Measurements from ENCODE around the gene BTN1A1.

Gene BTN1A1

DNA sequence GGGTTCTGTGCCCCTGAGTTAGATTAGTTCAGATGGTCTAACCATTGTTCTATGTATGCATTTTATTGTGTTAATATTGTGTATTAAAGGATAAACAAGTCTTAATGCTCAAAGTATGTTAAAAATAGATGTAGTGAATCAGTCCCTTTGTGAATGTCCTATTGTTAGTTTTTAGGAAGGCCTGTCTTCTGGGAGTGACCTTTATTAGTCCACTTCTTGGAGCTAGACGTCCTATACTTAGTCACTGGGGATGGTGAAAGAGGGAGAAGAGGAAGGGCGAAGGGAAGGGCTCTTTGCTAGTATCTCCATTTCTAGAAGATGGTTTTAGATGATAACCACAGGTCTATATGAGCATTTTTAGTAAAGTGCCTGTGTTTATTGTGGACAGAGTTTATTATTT is 25.7 kb downstream of the BTN1A1 start (continued):
- TF ChIP-seq ZNF777 (tag by site-specific recombination; IDR thresholded peaks at IDR 0.05; ENCODE audit: borderline replicate concordance), result no peak
- TF ChIP-seq FEZF1 (tag by site-specific recombination; IDR thresholded peaks at IDR 0.05), result no peak
- no peak for TF ChIP-seq ZNF423 (tag by site-specific recombination; IDR thresholded peaks at IDR 0.05)
- no peak for TF ChIP-seq HOXA7 (CRISPR knock-in tag; IDR thresholded peaks at IDR 0.05; ENCODE audit: borderline replicate concordance)
- no peak for TF ChIP-seq ZNF776 (tag by site-specific recombination; IDR thresholded peaks at IDR 0.05; ENCODE audit: borderline replicate concordance)
- TF ChIP-seq ZNF544 (tag by site-specific recombination; IDR thresholded peaks at IDR 0.05), result no peak
- TF ChIP-seq ZBTB1 (tag by site-specific recombination; IDR thresholded peaks at IDR 0.05), result no peak
- TF ChIP-seq ZNF549 (tag by site-specific recombination; IDR thresholded peaks at IDR 0.05), result no peak
- no peak for TF ChIP-seq ZNF184 (tag by site-specific recombination; IDR thresholded peaks at IDR 0.05)

DNA sequence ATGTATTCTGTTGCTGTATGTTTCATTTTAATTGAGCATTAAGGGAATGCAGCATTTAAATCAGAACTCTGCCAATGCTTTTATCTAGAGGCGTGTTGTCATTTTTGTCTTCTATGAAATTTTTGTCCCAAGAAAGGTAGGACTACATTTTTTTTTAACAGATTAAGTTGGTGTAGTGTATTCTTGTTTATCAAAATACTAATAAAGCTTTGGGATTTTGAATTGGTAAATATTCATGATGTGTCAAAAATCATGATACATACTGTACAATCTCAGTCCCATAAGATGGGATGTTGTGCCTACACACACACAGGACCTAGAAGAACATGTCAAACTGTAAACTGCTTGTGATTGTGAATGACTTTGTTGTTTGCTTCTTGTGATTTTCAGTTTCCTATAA is 26.8 kb downstream of the BTN1A1 start:
- ChIA-PET CTCF (interaction anchor here (0.9 to 1.0 kb wide), 2 partner anchors 45 to 185 kb away, joined by 3 to 5 read pairs; no protein-coding TSS in a partner anchor), POLR2A (interaction anchor here (0.6 to 2.6 kb wide), 2 partner anchors 11 to 59 kb away, joined by 4 to 8 read pairs; partner anchors contain the start of gene HMGN4)
- H3K4me1 ChIP-seq (ENCODE audit: control insufficient read depth, insufficient read depth, low read length), result no peaks in the 10 kb centered on the region
- no peak overlapping the region for H3K4me3 ChIP-seq (ENCODE audit: low read depth, low read length)
- H3K36me3 ChIP-seq (ENCODE audit: control insufficient read depth in 2 of 2, insufficient read depth in 1 of 2, low read length in 2 of 2), result no peaks in the 10 kb centered on the region
- TF ChIP-seq ZBTB8A (tag by site-specific recombination; IDR thresholded peaks at IDR 0.05) (no peak), EGR2 (tag by site-specific recombination; IDR thresholded peaks at IDR 0.05; ENCODE audit: low read depth) (no peak), ZNF155 (tag by site-specific recombination; IDR thresholded peaks at IDR 0.05) (no peak), ZNF23 (tag by site-specific recombination; IDR thresholded peaks at IDR 0.05; ENCODE audit: borderline replicate concordance) (no peak), ZNF654 (tag by site-specific recombination; IDR thresholded peaks at IDR 0.05; ENCODE audit: low read depth) (no peak), ZNF19 (tag by site-specific recombination; IDR thresholded peaks at IDR 0.05; ENCODE audit: low read depth) (no peak), GFI1B (tag by site-specific recombination; IDR thresholded peaks at IDR 0.05) (no peak), ZNF473 (tag by site-specific recombination; IDR thresholded peaks at IDR 0.05) (no peak), ZNF175 (tag by site-specific recombination; IDR thresholded peaks at IDR 0.05) (no peak), SP7 (tag by site-specific recombination; IDR thresholded peaks at IDR 0.05) (no peak), ZNF514 (tag by site-specific recombination; IDR thresholded peaks at IDR 0.05) (no peak), ZNF501 (tag by site-specific recombination; IDR thresholded peaks at IDR 0.05) (no peak), MZF1 (tag by site-specific recombination; IDR thresholded peaks at IDR 0.05; ENCODE audit: borderline replicate concordance) (no peak), ZNF24 (tag by site-specific recombination; IDR thresholded peaks at IDR 0.05) (no peak), ZNF660 (tag by site-specific recombination; IDR thresholded peaks at IDR 0.05) (no peak)
- TF ChIP-seq, protein P1, sequence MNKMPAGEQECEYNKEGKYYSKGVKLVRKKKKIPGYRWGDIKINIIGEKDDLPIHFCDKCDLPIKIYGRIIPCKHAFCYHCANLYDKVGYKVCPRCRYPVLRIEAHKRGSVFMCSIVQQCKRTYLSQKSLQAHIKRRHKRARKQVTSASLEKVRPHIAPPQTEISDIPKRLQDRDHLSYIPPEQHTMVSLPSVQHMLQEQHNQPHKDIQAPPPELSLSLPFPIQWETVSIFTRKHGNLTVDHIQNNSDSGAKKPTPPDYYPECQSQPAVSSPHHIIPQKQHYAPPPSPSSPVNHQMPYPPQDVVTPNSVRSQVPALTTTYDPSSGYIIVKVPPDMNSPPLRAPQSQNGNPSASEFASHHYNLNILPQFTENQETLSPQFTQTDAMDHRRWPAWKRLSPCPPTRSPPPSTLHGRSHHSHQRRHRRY (tag by site-specific recombination; IDR thresholded peaks at IDR 0.05), result no peak
- TF ChIP-seq, protein P2, sequence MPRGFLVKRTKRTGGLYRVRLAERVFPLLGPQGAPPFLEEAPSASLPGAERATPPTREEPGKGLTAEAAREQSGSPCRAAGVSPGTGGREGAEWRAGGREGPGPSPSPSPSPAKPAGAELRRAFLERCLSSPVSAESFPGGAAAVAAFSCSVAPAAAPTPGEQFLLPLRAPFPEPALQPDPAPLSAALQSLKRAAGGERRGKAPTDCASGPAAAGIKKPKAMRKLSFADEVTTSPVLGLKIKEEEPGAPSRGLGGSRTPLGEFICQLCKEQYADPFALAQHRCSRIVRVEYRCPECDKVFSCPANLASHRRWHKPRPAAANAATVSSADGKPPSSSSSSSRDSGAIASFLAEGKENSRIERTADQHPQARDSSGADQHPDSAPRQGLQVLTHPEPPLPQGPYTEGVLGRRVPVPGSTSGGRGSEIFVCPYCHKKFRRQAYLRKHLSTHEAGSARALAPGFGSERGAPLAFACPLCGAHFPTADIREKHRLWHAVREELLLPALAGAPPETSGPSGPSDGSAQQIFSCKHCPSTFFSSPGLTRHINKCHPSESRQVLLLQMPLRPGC (tag by site-specific recombination; IDR thresholded peaks at IDR 0.05), result no peak
- TF ChIP-seq, protein P3, sequence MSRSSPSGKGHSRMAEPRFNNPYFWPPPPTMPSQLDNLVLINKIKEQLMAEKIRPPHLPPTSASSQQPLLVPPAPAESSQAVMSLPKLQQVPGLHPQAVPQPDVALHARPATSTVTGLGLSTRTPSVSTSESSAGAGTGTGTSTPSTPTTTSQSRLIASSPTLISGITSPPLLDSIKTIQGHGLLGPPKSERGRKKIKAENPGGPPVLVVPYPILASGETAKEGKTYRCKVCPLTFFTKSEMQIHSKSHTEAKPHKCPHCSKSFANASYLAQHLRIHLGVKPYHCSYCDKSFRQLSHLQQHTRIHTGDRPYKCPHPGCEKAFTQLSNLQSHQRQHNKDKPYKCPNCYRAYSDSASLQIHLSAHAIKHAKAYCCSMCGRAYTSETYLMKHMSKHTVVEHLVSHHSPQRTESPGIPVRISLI (tag by site-specific recombination; IDR thresholded peaks at IDR 0.05), result no peak
- TF ChIP-seq, protein P4, sequence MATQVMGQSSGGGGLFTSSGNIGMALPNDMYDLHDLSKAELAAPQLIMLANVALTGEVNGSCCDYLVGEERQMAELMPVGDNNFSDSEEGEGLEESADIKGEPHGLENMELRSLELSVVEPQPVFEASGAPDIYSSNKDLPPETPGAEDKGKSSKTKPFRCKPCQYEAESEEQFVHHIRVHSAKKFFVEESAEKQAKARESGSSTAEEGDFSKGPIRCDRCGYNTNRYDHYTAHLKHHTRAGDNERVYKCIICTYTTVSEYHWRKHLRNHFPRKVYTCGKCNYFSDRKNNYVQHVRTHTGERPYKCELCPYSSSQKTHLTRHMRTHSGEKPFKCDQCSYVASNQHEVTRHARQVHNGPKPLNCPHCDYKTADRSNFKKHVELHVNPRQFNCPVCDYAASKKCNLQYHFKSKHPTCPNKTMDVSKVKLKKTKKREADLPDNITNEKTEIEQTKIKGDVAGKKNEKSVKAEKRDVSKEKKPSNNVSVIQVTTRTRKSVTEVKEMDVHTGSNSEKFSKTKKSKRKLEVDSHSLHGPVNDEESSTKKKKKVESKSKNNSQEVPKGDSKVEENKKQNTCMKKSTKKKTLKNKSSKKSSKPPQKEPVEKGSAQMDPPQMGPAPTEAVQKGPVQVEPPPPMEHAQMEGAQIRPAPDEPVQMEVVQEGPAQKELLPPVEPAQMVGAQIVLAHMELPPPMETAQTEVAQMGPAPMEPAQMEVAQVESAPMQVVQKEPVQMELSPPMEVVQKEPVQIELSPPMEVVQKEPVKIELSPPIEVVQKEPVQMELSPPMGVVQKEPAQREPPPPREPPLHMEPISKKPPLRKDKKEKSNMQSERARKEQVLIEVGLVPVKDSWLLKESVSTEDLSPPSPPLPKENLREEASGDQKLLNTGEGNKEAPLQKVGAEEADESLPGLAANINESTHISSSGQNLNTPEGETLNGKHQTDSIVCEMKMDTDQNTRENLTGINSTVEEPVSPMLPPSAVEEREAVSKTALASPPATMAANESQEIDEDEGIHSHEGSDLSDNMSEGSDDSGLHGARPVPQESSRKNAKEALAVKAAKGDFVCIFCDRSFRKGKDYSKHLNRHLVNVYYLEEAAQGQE (tag by site-specific recombination; IDR thresholded peaks at IDR 0.05), result no peak
- TF ChIP-seq, protein P5, sequence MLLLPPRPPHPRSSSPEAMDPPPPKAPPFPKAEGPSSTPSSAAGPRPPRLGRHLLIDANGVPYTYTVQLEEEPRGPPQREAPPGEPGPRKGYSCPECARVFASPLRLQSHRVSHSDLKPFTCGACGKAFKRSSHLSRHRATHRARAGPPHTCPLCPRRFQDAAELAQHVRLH (tag by site-specific recombination; IDR thresholded peaks at IDR 0.05), result no peak
- no peak overlapping the region for H3K27ac ChIP-seq (ENCODE audit: extremely low read depth, low read depth, low read length)
- no peaks in the 10 kb centered on the region for H3K9me3 ChIP-seq (ENCODE audit: control insufficient read depth, insufficient read depth, low read depth, low read length)
